ENCODE data around the gene NFASC.

NFASC gene

GRCh38 chr1:204987689-204988088 lies 117.0 kb downstream of the NFASC start:
- no peak for DNase-seq

GRCh38 chr1:204988196-204988595 lies 117.5 kb downstream of the NFASC start:
- DNase-seq: no peak

- peak; percentile 83 for DNase-seq
Observed at GRCh38 chr1:204989266-204990058, 118.8 kb downstream of the NFASC start.

GRCh38 chr1:204990059-204990664 lies 119.5 kb downstream of the NFASC start:
- no peak for DNase-seq

- no peak for DNase-seq
Observed at GRCh38 chr1:204990721-204991341, 120.2 kb downstream of the NFASC start.

- DNase-seq: no peak
Observed at GRCh38 chr1:204991342-204991844, 120.7 kb downstream of the NFASC start.

GRCh38 chr1:204992201-204992997 lies 121.7 kb downstream of the NFASC start:
- DNase-seq: no peak

GRCh38 chr1:204992998-204993314 lies 122.3 kb downstream of the NFASC start:
- DNase-seq: no peak

GRCh38 chr1:204994086-204994862 lies 123.6 kb downstream of the NFASC start:
- no peak for DNase-seq

- no peak for DNase-seq
Observed at GRCh38 chr1:204996981-204997380, 126.3 kb downstream of the NFASC start.

- peak; percentile 63 for DNase-seq
Observed at GRCh38 chr1:204997591-204998355, 127.1 kb downstream of the NFASC start.

- no peak for DNase-seq
Observed at GRCh38 chr1:205001162-205001561, 130.5 kb downstream of the NFASC start.

GRCh38 chr1:205002705-205003104 lies 132.0 kb downstream of the NFASC start:
- DNase-seq: no peak

- DNase-seq: no peak
Observed at GRCh38 chr1:205003358-205004131, 132.9 kb downstream of the NFASC start.

GRCh38 chr1:205004351-205004750 lies 133.7 kb downstream of the NFASC start:
- DNase-seq: no peak

GRCh38 chr1:205008896-205009295 lies 138.2 kb downstream of the NFASC start:
- no peak for DNase-seq

- no peak for DNase-seq
Observed at GRCh38 chr1:205009670-205010069, 139.0 kb downstream of the NFASC start.

GRCh38 chr1:205012391-205013140 lies 141.9 kb downstream of the NFASC start:
- DNase-seq: no peak

GRCh38 chr1:205013683-205014367 lies 143.2 kb downstream of the NFASC start:
- DNase-seq: peak; percentile 74

Data from right hindlimb (tissue), 1 donor.